ENCODE measurements around the gene WDR90.

DNA sequence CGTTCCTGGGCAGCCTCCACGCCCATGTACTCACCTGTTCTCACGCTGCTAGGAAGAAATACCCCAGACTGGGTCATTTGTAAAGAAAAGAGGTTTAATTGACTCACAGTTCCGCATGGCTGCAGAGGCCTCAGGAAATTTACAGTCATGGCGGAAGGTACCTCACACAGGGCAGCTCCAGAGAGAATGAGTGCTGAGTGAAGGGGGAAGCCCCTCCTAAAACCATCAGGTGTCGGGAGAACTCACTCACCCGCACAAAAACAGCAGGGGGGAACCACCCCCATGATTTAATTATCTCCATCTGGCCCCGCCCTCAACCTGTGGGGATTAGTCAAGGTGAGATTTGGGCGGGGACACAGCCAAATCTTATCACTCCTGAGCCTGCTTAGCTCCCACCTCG, 41.1 kb upstream of the WDR90 start:
- TF ChIP-seq GATA2 (IDR thresholded peaks at IDR 0.05; ENCODE audit: low read depth, low read length) (no peak), GATA3 (IDR thresholded peaks at IDR 0.05; ENCODE audit: low read depth, low read length) (no peak)

Measured in SH-SY5Y (cell line).